Stimulated activated memory B cell treated with anti-CD40 and anti-IgM and Interleukin-4, amounts not matched to agents 10 μg/mL and 1 μg/mL and 100 μg/mL, for 72 hours (primary cell): ENCODE results near the gene CADM2.

Source experiments
- ATAC-seq: fragments of 150-1000 bp; cut with Tn5 transposase; 2 replicates; pipeline ENCODE4 v1.10.0; 2021
- H3K27ac Mint-ChIP-seq: one replicate; pipeline ENCODE4 v1.8.0; 2022; ENCODE audit warnings: mild to moderate bottlenecking, mixed read lengths
- H3K27me3 Mint-ChIP-seq: one replicate; pipeline ENCODE4 v1.8.0; 2022; ENCODE audit warnings: mixed read lengths
- H3K36me3 Mint-ChIP-seq: one replicate; pipeline ENCODE4 v1.8.0; 2022; ENCODE audit warnings: mixed read lengths
- H3K4me1 Mint-ChIP-seq: one replicate; pipeline ENCODE4 v1.8.0; 2022; ENCODE audit warnings: mixed read lengths
- H3K4me3 Mint-ChIP-seq: one replicate; pipeline ENCODE4 v1.8.0; 2022; ENCODE audit warnings: mild to moderate bottlenecking, moderate library complexity, mixed read lengths
- H3K9me3 Mint-ChIP-seq: one replicate; pipeline ENCODE4 v1.8.0; 2022; ENCODE audit warnings: mixed read lengths

Gene CADM2

DNA sequence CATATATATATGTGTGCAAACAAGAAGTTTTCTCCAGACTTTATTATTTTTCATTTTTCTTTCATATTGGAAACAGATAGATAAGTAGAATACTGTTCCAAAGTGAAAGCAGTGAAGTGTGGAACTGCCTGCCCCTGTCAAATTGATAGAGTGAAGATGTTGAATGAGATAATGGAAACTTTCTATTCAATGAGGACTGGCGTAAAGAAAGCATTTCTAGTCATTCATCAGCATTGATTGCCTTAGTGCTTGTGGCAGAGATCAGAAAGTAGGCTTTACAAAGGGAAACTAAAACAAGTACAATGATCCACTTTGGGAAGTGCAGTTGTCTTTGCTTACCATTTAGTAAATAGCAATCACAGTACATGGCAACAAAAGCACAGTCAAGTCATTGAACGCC, 300.0 kb downstream of the CADM2 start:
- H3K36me3 Mint-ChIP-seq, result no peaks in the 10 kb centered on the region
- H3K9me3 Mint-ChIP-seq, result no peaks in the 10 kb centered on the region
- no peaks in the 10 kb centered on the region for H3K4me1 Mint-ChIP-seq
- no peak overlapping the region for H3K4me3 Mint-ChIP-seq
- H3K27ac Mint-ChIP-seq, result no peak overlapping the region
- no peaks in the 10 kb centered on the region for H3K27me3 Mint-ChIP-seq
- ATAC-seq, result no peak

DNA sequence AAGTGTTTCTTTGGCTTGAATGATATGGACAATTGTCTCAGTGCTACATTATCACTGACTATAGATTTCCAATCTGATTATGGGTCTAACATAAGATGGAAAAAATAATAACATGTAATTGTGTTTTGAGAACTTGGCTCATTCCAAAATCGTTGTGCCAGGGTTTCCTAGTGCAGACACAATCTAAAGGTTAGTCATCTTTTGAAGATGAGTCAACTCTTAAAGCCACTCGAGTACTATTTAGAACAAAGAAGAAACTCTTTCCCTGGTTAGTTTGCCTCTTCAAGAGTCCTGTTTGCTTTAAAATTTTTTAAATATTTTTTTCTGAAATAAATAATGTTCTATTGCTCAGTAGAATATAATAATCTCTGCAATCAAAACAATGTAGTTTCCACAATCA, 301.0 kb downstream of the CADM2 start:
- Mint-ChIP-seq H3K4me3 (no peak overlapping the region), H3K4me1 (no peaks in the 10 kb centered on the region), H3K9me3 (no peaks in the 10 kb centered on the region), H3K27me3 (no peaks in the 10 kb centered on the region), H3K27ac (no peak overlapping the region), H3K36me3 (no peaks in the 10 kb centered on the region)
- no peak for ATAC-seq

DNA sequence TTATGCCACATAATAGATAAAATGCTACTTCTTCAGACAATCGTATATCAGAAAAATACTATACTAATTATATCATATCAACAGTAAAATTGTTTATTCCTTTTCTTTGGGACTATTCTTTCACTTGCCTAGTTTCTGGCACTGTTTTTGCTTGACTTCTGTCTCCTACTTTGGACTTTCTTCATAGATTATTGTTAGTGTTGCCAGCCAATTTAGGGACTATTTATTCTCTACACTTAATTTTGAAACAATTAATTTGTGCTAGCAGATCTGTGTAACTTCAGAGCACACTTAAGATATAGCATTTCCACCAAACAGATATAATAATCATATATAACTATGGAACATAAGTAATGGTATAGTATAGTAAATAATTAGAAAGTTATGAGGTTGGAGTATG, 305.6 kb downstream of the CADM2 start:
- no peak overlapping the region for H3K27ac Mint-ChIP-seq

DNA sequence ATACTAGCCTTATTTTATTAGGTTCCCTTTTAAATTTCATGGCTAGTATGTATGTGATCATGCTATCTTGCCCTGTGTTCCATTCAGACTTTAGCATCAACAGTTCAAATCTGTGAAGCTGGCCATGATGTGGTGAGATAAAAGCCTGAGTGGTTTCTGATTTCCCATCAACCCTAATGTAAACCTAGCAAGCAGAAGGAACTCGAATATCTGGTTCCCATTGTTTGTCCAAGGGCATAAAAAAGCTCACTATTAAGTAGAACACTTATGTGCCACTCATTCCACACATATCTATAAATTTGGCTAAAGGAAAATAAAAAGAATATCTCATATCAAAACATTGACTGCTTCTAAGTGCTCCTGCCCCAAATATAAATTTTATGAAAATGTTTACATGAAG, 311.7 kb downstream of the CADM2 start:
- Mint-ChIP-seq H3K27ac (no peak overlapping the region), H3K27me3 (no peaks in the 10 kb centered on the region), H3K4me1 (no peaks in the 10 kb centered on the region), H3K36me3 (no peaks in the 10 kb centered on the region), H3K9me3 (no peaks in the 10 kb centered on the region), H3K4me3 (no peak overlapping the region)
- no peak for ATAC-seq

More for the DNA sequence above, 305.6 kb downstream of the CADM2 start:
- ATAC-seq, result no peak
- Mint-ChIP-seq H3K36me3 (no peaks in the 10 kb centered on the region), H3K4me1 (no peaks in the 10 kb centered on the region), H3K9me3 (no peaks in the 10 kb centered on the region), H3K27me3 (no peaks in the 10 kb centered on the region), H3K4me3 (no peak overlapping the region)

DNA sequence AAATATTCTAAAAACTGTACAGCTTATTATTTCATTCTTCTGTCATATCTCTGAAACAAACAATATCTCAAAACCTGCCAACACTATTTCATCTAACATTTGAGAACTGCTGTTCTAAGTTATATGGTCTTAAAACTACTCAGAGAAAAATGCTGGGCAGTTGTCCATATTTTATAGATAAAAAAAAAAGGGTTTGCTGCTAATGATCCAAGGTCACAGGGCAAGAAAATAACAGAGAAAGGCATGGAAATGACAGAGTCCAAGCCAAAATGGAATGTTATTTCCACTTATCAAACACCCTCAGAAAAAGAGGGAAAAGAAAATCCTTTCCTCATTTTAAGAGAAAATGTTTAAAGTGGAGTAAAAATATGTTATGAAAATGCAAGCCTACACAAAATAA, 313.1 kb downstream of the CADM2 start:
- Mint-ChIP-seq H3K27me3 (no peaks in the 10 kb centered on the region), H3K4me1 (no peaks in the 10 kb centered on the region), H3K9me3 (no peaks in the 10 kb centered on the region), H3K27ac (no peak overlapping the region), H3K36me3 (no peaks in the 10 kb centered on the region), H3K4me3 (no peak overlapping the region)
- ATAC-seq, result no peak

DNA sequence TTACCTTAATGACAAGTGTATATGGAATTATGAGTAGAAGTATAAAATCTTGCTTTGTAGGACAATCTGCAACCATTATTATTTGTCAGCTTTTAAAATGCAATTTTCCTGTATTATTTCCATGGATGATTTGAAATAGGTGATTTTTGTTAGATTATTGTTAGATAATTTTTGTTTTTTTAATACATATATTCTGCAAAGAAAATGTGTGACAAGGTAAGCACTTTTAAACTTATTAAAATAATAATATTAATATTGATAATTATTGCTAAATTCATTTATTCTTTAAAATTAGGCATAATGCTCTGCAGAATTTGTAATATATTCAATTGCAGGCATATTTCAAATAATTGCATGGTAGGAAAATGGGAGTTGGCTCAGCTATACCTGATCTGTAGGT, 329.5 kb downstream of the CADM2 start:
- H3K4me3 Mint-ChIP-seq, result no peak overlapping the region
- no peak for ATAC-seq
- no peaks in the 10 kb centered on the region for H3K4me1 Mint-ChIP-seq
- H3K27me3 Mint-ChIP-seq, result no peaks in the 10 kb centered on the region
- H3K27ac Mint-ChIP-seq, result no peak overlapping the region
- H3K36me3 Mint-ChIP-seq, result no peaks in the 10 kb centered on the region
- peaks cover 3% of the 10 kb centered on the region for H3K9me3 Mint-ChIP-seq

DNA sequence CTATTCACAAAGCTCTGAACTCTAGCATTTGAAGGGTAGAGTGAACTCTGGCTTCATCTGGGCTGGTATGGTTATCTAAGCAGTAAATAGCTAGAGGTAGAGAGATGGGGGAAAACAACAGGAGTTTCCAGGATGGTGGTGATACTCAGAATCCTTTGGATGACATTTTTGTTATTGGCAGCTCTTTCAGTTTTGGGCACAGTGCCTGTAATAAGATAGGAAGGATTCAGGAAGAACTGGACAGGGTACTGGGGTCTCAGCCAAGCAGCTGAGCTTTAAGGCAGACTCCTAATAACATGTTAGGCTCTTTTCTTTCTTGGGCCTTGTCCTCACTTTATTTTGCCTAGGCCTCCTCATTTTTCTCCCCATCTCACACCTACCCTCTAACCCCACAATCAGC, 338.5 kb downstream of the CADM2 start:
- Mint-ChIP-seq H3K27ac (no peak overlapping the region), H3K9me3 (peaks cover 6% of the 10 kb centered on the region), H3K36me3 (no peaks in the 10 kb centered on the region), H3K4me1 (no peaks in the 10 kb centered on the region), H3K27me3 (no peaks in the 10 kb centered on the region), H3K4me3 (no peak overlapping the region)
- no peak for ATAC-seq

DNA sequence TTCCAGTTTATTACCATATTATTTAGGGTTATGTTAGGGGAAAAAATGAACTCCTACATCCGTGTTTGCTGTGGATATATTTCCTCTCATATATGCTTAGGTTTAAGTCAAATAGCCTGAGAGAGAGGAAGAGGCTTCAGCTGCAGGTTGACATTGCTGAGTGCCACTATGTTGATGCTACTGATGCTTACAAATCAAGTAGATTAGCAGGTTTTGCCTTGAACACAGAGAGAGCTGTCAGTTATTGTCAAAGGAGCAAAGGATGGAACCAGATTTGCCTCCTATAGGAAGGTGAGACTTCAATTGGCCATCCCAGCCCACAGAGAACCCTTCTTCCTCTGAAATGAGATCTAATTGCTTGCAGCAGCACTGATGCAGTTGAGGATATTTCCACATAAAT, 339.2 kb downstream of the CADM2 start:
- H3K4me3 Mint-ChIP-seq, result no peak overlapping the region
- H3K9me3 Mint-ChIP-seq, result peaks cover 6% of the 10 kb centered on the region
- ATAC-seq, result peak; percentile 24
- no peaks in the 10 kb centered on the region for H3K27me3 Mint-ChIP-seq
- H3K4me1 Mint-ChIP-seq, result no peaks in the 10 kb centered on the region
- no peak overlapping the region for H3K27ac Mint-ChIP-seq
- H3K36me3 Mint-ChIP-seq, result no peaks in the 10 kb centered on the region

DNA sequence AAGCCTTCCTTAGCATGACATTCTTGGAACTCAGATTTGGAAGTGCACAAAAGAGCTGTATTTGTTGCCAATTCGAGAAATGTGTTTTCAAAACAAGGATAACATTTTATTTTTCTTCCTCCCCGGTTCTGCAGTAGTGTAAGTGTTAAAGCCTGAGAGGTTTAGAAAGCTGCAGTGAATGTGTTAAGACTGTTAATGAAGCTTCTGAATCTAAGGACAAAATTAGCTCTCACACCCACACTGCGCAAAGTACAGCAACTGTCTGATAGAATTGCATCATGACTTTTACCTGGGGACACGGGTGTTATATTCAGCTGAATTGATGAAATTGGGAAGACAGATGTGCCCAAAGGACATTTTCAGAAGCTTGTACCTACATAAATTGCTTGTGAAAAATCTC, 344.4 kb downstream of the CADM2 start:
- Mint-ChIP-seq H3K9me3 (no peaks in the 10 kb centered on the region), H3K4me1 (no peaks in the 10 kb centered on the region), H3K27me3 (no peaks in the 10 kb centered on the region), H3K36me3 (no peaks in the 10 kb centered on the region), H3K4me3 (no peak overlapping the region), H3K27ac (no peak overlapping the region)
- ATAC-seq, result no peak

DNA sequence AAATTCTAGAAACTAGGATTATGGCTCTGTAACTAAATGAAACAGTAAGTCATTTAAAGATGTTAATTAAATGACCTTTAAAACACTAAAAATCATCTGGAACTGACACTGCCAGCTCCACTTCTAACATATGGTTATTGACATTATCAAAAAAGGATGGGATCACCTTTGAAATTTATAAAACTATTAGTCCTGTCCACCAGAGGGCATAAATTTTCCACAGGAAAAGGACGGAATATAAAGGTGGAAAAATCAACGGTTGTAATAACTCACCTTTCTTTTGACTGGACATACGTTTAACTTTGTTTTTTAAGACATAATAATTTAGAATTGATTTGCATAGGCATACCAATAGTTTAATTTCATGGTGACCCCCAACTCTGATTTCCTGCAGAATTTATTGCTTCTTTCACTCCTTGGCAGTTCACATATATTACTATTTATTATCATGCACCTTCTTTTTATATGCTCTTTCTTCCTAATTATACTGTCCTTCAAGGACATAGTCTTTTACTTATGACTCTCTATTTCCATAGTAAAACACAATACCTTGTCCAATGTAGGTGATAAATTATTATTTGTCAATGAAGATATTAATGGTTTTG, 345.7 kb downstream of the CADM2 start:
- Mint-ChIP-seq H3K27me3 (no peaks in the 10 kb centered on the region), H3K4me1 (no peaks in the 10 kb centered on the region), H3K36me3 (no peaks in the 10 kb centered on the region), H3K27ac (no peak overlapping the region), H3K4me3 (no peak overlapping the region), H3K9me3 (no peaks in the 10 kb centered on the region)
- ATAC-seq, result no peak

DNA sequence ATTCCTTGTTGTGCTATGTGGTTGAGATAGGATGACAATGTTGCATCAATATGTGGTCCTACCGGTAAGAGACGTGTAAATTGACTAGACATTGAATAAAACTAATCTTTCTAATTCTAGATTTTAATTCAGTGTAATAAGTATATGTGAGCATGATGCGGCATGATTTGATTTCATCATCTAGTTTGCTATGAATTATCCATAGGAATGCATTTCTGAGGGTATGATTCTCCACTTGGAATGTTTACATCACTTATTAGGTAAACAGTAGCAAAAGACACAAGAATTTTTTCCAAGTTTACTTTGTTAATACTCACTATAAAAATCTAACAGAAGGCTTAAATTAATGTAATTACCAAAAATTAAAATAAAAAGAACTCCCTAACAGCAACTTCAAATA, 353.5 kb downstream of the CADM2 start:
- Mint-ChIP-seq H3K9me3 (no peaks in the 10 kb centered on the region), H3K27me3 (no peaks in the 10 kb centered on the region), H3K4me1 (no peaks in the 10 kb centered on the region), H3K27ac (no peak overlapping the region), H3K4me3 (no peak overlapping the region), H3K36me3 (no peaks in the 10 kb centered on the region)
- no peak for ATAC-seq

DNA sequence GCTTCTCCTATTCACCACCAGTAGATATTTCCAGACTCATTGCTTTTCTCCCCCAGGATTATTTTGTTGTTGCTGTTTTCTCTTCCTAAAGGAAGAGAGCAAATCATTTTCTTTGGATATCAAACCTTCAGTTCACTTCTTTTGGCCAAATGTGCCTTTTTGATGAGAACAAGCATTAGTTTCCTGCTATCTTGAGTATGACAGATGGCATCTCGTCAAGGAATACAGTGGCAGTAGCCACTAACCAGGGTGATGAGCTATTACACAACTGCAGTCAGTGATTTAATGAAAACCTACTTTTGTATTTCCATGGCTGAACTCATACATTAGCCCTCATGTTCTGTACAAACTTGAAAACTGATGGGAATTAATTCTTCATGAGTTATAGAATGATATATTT, 354.6 kb downstream of the CADM2 start:
- no peaks in the 10 kb centered on the region for H3K27me3 Mint-ChIP-seq
- no peak for ATAC-seq
- no peaks in the 10 kb centered on the region for H3K9me3 Mint-ChIP-seq
- no peak overlapping the region for H3K4me3 Mint-ChIP-seq
- H3K4me1 Mint-ChIP-seq, result no peaks in the 10 kb centered on the region
- H3K36me3 Mint-ChIP-seq, result no peaks in the 10 kb centered on the region
- no peak overlapping the region for H3K27ac Mint-ChIP-seq

DNA sequence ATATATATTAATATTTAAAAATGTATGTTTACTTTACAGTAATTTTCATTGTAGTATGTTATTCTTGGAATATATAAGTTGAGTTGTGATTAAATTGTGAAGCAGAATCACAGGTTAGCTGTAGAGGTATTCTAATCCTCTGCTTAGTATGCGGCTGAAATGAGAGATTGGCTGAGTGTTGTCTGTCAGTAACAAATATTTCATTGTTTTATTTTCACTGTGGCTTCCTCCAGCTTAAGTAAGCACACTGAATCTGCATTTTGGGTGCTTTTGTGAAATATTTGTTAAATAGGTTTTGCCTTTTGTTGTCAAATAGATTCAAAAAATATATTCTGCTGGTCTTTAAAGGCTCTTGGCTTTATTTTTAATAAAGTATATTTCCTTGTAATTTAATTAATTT, 357.5 kb downstream of the CADM2 start:
- Mint-ChIP-seq H3K4me3 (no peak overlapping the region), H3K27ac (no peak overlapping the region)
- no peak for ATAC-seq

DNA sequence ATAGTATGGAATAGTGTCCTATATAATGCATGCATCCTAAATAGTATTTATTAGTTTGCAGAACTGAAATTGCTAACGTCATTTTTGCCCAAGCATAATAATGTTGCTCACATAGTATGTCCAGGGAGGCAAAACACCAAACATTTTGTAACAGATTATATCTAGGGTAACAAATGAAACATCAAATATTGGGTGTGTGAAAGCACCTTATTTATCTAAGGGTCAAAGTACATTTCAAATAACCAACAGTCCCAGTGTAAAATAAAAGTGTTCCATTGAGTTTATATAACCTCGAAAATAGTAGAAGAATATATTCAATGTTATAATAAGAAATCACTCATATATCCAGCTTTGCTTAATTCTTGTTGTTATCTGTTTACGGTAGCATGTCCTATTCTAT, 363.1 kb downstream of the CADM2 start:
- H3K27ac Mint-ChIP-seq, result no peak overlapping the region
- no peak for ATAC-seq
- no peaks in the 10 kb centered on the region for H3K36me3 Mint-ChIP-seq
- H3K4me3 Mint-ChIP-seq, result no peak overlapping the region
- no peaks in the 10 kb centered on the region for H3K27me3 Mint-ChIP-seq
- no peaks in the 10 kb centered on the region for H3K4me1 Mint-ChIP-seq
- H3K9me3 Mint-ChIP-seq, result peaks cover 5% of the 10 kb centered on the region

More for the DNA sequence above, 357.5 kb downstream of the CADM2 start:
- H3K9me3 Mint-ChIP-seq, result peaks cover 5% of the 10 kb centered on the region
- no peaks in the 10 kb centered on the region for H3K27me3 Mint-ChIP-seq
- H3K4me1 Mint-ChIP-seq, result no peaks in the 10 kb centered on the region
- H3K36me3 Mint-ChIP-seq, result no peaks in the 10 kb centered on the region

DNA sequence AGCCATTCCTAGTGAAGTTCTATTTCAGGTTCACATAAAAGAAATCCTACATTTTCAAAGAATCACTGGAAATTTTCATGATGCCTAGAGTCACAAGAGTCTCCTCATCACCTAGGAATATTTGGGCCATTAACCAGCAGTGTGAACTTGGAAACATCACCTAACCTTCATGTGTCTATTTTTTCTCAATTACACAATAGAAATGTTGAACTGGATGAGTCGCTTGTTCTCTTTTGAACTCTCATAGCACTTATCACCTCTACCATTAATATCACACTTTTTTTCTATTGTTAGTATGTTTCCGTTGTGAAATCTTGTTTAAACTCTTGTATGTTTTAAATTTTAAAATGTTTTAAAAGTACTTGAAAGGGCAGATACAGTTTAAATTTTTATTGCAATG, 371.3 kb downstream of the CADM2 start:
- no peak overlapping the region for H3K27ac Mint-ChIP-seq
- H3K36me3 Mint-ChIP-seq, result no peaks in the 10 kb centered on the region
- no peak overlapping the region for H3K4me3 Mint-ChIP-seq
- ATAC-seq, result no peak
- H3K9me3 Mint-ChIP-seq, result no peaks in the 10 kb centered on the region
- H3K27me3 Mint-ChIP-seq, result no peaks in the 10 kb centered on the region
- H3K4me1 Mint-ChIP-seq, result no peaks in the 10 kb centered on the region

DNA sequence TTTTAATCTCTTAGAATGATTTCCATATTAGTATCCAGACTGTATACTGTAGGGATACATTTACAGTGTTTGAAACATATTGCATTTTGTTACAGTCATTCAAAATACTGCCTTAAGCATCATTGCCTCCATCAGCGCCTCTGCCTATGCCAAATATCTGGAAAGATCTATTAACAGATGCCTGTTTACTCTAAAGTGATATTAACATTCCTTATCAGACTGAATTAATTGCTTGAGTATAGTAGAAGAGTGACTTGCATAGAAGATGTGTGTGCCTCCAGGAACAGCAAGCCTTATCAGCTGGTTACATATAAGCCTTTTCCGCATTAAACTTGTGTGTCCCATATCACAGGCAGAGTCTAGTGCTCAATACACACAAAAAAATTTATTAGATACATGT, 379.1 kb downstream of the CADM2 start:
- no peak for ATAC-seq
- H3K9me3 Mint-ChIP-seq, result no peaks in the 10 kb centered on the region

DNA sequence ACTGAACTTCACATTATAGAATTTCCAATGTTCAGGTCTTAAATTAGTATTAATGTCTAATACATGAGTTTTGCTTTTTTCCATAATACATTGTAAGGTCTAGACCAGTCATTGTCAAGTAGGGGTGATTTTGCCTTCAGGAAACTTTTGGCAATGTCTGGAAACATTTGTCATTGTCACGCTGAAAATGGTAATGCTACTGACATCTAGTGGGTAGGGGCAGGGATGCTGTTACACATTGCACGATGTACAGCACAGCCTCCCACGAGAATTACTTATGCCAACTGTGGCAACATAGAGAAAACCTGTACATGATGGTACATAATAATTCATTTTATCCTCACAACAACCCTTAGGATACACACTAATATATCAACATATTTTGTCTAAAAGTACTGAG, 384.1 kb downstream of the CADM2 start:
- Mint-ChIP-seq H3K27me3 (no peaks in the 10 kb centered on the region), H3K9me3 (peaks cover under 1% of the 10 kb centered on the region), H3K4me1 (no peaks in the 10 kb centered on the region)

More for the DNA sequence above, 379.1 kb downstream of the CADM2 start:
- Mint-ChIP-seq H3K27me3 (no peaks in the 10 kb centered on the region), H3K36me3 (no peaks in the 10 kb centered on the region), H3K27ac (no peak overlapping the region), H3K4me1 (no peaks in the 10 kb centered on the region), H3K4me3 (no peak overlapping the region)

More for the DNA sequence above, 384.1 kb downstream of the CADM2 start:
- no peak overlapping the region for H3K27ac Mint-ChIP-seq
- H3K36me3 Mint-ChIP-seq, result no peaks in the 10 kb centered on the region
- peak; percentile 20 for ATAC-seq
- H3K4me3 Mint-ChIP-seq, result no peak overlapping the region
